SK-N-SH treated with all-trans-retinoic acid at 6 μM for 48 hours (cell line): ENCODE data around the gene SPIN2A.
"Not testable (repeated sequence)": the region's sequence is repeated elsewhere in the genome, so short reads cannot be mapped to it uniquely, and the experiment has no call there.

Experiments
- ATAC-seq: fragments of 200-7000 bp; cut with Tn5 transposase; 3 replicates; pipeline ENCODE4 v1.9.1; 2020; ENCODE audit warnings: mild to moderate bottlenecking, moderate library complexity
- ARNTL ChIP-seq: fragments of 450-650 bp; formaldehyde crosslinking; IDR thresholded peaks from 2 replicates; pipeline ENCODE4 v1.5.0; 2020; ENCODE audit warnings: low read depth, mild to moderate bottlenecking, moderate library complexity, borderline replicate concordance
- BACH2 ChIP-seq: fragments of 250-450 bp; sonication (Bioruptor Pico); IDR thresholded peaks from 2 replicates; pipeline ENCODE4 v1.9.0; 2021; ENCODE audit warnings: mild to moderate bottlenecking, borderline replicate concordance
- CSDC2 ChIP-seq: fragments of 250-450 bp; sonication (Bioruptor Pico); IDR thresholded peaks from 2 replicates; pipeline ENCODE4 v1.5.0; 2020; ENCODE audit warnings: mild to moderate bottlenecking, moderate library complexity
- CSRNP3 ChIP-seq: fragments of 250-450 bp; sonication (Bioruptor Pico); IDR thresholded peaks from 2 replicates; pipeline ENCODE4 v1.5.1; 2021; ENCODE audit warnings: mild to moderate bottlenecking, moderate library complexity
- ESRRG ChIP-seq: fragments of 250-450 bp; sonication (Bioruptor Pico); IDR thresholded peaks from 2 replicates; pipeline ENCODE4 v1.6.1; 2021; ENCODE audit warnings: mild to moderate bottlenecking
- GLIS3 ChIP-seq: fragments of 250-450 bp; sonication (Bioruptor Pico); IDR thresholded peaks from 2 replicates; pipeline ENCODE4 v1.5.0; 2020; ENCODE audit warnings: mild to moderate bottlenecking, moderate library complexity
- ISL1 ChIP-seq: fragments of 250-450 bp; sonication (Bioruptor Pico); IDR thresholded peaks from 2 replicates; pipeline ENCODE4 v2.1.2; 2022; ENCODE audit warnings: mild to moderate bottlenecking, moderate library complexity
- OSR1 ChIP-seq: fragments of 250-450 bp; sonication (Bioruptor Pico); IDR thresholded peaks from 2 replicates; pipeline ENCODE4 v1.8.0; 2022; ENCODE audit warnings: moderate library complexity, mild to moderate bottlenecking, inconsistent platforms
- PPARA ChIP-seq: fragments of 250-450 bp; sonication (Bioruptor Pico); IDR thresholded peaks from 2 replicates; pipeline ENCODE4 v1.5.0; 2020; ENCODE audit warnings: mild to moderate bottlenecking, borderline replicate concordance
- SNAI2 ChIP-seq: fragments of 250-450 bp; sonication (Bioruptor Pico); IDR thresholded peaks from 2 replicates; pipeline ENCODE4 v1.5.0; 2020; ENCODE audit warnings: mild to moderate bottlenecking, moderate library complexity
- TCF4 ChIP-seq: fragments of 250-450 bp; sonication (Bioruptor Pico); IDR thresholded peaks from 2 replicates; pipeline ENCODE4 v1.8.0; 2021; ENCODE audit warnings: mild to moderate bottlenecking, moderate library complexity, borderline replicate concordance
- TOX ChIP-seq: fragments of 250-450 bp; sonication (Bioruptor Pico); IDR thresholded peaks from 2 replicates; pipeline ENCODE4 v1.8.0; 2021; ENCODE audit warnings: mild to moderate bottlenecking, moderate library complexity, borderline replicate concordance
- TSHZ2 ChIP-seq: fragments of 250-450 bp; sonication (Bioruptor Pico); IDR thresholded peaks from 2 replicates; pipeline ENCODE4 v1.5.0; 2020; ENCODE audit warnings: mild to moderate bottlenecking, moderate library complexity
- ZC3H10 ChIP-seq: fragments of 250-450 bp; sonication (Bioruptor Pico); IDR thresholded peaks from 2 replicates; pipeline ENCODE4 v1.5.1; 2021; ENCODE audit warnings: mild to moderate bottlenecking, moderate library complexity
- ZFP3 ChIP-seq: fragments of 250-450 bp; sonication (Bioruptor Pico); IDR thresholded peaks from 2 replicates; pipeline ENCODE4 v1.5.0; 2020; ENCODE audit warnings: mild to moderate bottlenecking, moderate library complexity
- ZFP30 ChIP-seq: fragments of 450-650 bp; formaldehyde crosslinking; IDR thresholded peaks from 2 replicates; pipeline ENCODE4 v1.5.0; 2022; ENCODE audit warnings: mild to moderate bottlenecking, moderate library complexity
- ZNF565 ChIP-seq: fragments of 450-650 bp; formaldehyde crosslinking; conservative IDR thresholded peaks from 2 replicates; pipeline ENCODE4 v1.5.0; 2020; ENCODE audit warnings: low read depth, mild to moderate bottlenecking, moderate library complexity
- ZNF70 ChIP-seq: fragments of 450-650 bp; formaldehyde crosslinking; IDR thresholded peaks from 2 replicates; pipeline ENCODE4 v1.5.0; 2020; ENCODE audit warnings: mild to moderate bottlenecking, moderate library complexity

SPIN2A gene

GRCh38 chrX:57137501-57137900 is 304 bp upstream of the SPIN2A start (continued):
- TF ChIP-seq TSHZ2 (CRISPR knock-in tag) = no peak

DNA sequence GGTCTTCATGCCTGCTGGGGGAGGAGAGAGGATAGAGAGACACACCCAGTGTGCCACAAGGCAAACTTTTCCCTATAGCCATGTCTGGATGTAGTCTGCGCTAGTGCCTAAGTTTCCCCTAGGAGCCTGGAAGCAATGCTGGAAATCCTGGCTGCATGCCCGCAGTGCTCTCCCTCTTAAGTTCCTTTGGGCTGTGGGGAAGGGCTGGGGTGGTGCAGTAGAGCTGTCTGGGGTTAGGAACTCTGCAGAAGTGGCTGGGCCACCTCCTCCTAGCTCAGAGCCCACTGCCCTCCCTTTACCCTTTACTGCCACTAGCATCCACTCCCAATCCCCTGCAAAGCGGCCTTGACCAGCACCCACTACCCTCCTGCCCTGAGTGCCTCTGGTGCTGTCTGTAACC is 608 bp downstream of the SPIN2A start:
- ATAC-seq = not testable (repeated sequence)

DNA sequence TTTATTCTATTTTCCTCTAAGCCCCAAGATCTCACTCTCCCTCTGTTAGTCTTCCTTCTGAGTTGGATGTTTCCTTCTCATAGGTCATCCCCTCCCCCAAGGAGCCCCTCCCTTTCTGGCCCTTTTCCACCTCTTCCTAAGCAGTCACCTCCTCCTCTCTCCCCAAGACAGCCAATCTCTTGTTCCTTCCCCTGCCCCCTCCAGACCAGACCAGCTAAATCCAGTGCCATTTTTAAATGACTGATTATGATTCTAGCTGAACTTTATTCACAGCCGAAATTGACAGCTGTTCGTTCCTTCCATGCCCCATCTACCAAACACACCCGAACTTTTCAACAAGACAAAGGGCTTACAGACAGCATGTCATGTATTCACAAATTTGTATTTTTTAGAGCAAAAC is 1.9 kb downstream of the SPIN2A start:
- TF ChIP-seq ZNF70 (CRISPR knock-in tag) (no peak), ZC3H10 (no peak), ARNTL (CRISPR knock-in tag) (no peak), ZNF565 (CRISPR knock-in tag) (no peak), CSDC2 (CRISPR knock-in tag) (no peak), CSRNP3 (CRISPR knock-in tag) (no peak), BACH2 (CRISPR knock-in tag) (no peak), ISL1 (no peak), TCF4 (no peak), OSR1 (CRISPR knock-in tag) (no peak), ZFP30 (CRISPR knock-in tag) (no peak)
- TF ChIP-seq, all 23 proteins: peak for 0

DNA sequence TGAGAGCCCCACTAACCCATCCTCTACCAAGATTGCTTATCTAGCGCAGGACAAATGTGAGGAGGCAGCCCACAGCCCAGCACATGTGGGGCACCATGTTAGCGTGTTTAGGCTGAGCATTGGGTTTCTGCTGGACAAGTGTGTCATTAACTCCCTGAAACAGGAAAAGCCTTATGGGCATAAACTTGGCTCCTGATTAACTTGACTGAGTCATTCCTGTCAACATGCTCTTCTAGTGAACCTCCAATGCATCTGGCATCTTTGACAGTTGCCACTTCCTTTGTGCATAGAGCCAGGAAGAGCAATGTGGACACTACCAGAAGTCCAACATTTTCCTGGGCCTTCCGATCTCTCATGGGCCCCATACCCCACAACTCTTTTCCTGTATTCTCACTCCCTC is 2.5 kb downstream of the SPIN2A start:
- TF ChIP-seq ISL1 (no peak), CSRNP3 (CRISPR knock-in tag) (no peak), ZFP3 (CRISPR knock-in tag) (no peak), ZNF565 (CRISPR knock-in tag) (no peak), PPARA (CRISPR knock-in tag) (no peak), ZNF70 (CRISPR knock-in tag) (no peak)
- no peak for ATAC-seq

More for the DNA sequence above, 1.9 kb downstream of the SPIN2A start:
- ATAC-seq = no peak

DNA sequence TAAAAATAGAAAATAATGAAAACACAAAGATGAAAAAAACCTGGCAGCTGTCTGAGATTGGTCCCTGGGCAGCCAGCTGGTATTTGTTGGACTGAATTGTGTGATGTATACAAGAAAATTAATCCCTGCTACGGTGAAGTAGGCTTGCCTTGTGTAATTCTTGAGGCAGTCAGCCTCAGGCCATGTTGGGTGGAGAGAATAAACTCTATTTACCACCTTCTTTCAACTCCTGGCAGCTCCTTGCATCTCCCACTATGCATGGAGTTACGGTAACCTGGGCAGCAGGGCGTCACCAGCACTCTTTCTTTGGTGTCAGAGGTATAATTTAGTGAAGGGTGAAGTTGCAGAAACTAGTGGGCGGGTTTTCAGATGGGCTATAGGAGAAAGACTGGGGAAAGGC is 3.5 kb downstream of the SPIN2A start:
- TF ChIP-seq CSDC2 (CRISPR knock-in tag) (no peak), PPARA (CRISPR knock-in tag) (no peak), GLIS3 (CRISPR knock-in tag) (no peak), TOX (CRISPR knock-in tag) (no peak), ESRRG (CRISPR knock-in tag) (no peak), CSRNP3 (CRISPR knock-in tag) (no peak), SNAI2 (CRISPR knock-in tag) (no peak)
- ATAC-seq = no peak

GRCh38 chrX:57133284-57133683 is 3.9 kb downstream of the SPIN2A start:
- ATAC-seq = not testable (repeated sequence)
